HG03280 (cell line): Measurements from ENCODE around the gene TEX30.
"Not testable (repeated sequence)": the region's sequence is repeated elsewhere in the genome, so short reads cannot be mapped to it uniquely, and the experiment has no call there.

Experiments
- ATAC-seq: cut with Tn5 transposase; IDR thresholded peaks from one replicate; pipeline ENCODE4 v1.9.1; 2021; ENCODE audit warnings: mild to moderate bottlenecking, moderate library complexity; ENCODE audit not compliant: unreplicated experiment

Gene TEX30

DNA sequence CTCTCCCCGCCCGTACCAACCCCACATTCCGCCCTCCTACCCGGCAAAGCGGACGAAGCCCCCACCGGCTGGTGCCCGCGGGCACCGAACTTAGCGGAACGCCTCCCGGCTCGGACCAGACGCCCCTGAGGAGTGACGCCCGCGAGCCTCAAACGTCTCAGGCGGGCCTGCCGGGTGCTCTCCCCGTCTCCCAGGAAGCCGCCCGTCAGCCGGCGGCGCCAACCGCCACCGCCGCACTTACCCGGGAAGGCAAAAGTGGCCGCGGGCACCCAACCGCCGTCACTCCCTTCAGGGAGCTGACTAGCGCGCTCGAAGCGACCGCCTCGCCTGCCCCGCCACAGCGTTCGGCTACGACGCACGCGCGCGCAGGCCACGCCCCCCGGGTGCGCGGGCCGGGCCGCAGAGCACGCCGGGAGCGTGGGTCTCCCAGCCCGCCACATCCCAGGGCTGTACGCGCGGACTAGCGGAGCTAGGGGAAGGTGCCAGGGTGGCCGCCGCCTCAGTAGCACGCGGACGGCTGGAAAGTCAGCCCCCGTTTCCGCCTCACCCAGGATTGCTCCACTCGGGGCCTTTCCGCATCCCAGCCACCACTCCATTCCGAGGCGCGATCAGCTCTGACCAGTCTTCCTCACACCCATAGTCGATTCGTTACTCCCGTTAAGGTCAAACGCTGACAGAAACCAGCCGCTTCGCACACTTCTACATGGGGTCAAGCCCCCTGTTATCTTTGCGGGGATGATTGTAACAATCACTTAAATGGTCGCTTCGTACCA lies at the start of gene TEX30:
Gene TEX30 (minus strand): TSS at position 346 of the 773 bp plus-strand sequence. CDS start 3,760 bp downstream, outside the sequence.
- ATAC-seq = peak; percentile 95

DNA sequence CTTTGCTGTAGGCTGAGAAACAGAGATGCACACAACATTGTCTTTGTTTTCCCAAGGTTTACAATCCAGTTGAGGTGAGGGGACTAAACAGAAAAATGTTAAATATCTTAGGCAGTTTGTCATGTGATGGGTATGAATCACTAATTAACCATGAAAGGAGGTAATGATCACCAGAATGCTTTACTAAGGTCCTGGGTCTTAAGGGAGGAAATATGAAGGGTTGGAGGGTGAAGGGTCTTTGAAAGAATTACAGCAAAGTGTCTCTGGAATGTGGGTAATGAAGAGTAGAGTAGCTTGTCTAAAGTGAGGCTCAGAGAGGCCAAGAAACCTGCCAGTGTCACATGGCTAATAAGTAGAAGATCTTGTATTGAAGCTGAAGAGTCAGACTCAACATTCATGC lies 44.3 kb upstream of the TEX30 start:
- ATAC-seq = no peak

DNA sequence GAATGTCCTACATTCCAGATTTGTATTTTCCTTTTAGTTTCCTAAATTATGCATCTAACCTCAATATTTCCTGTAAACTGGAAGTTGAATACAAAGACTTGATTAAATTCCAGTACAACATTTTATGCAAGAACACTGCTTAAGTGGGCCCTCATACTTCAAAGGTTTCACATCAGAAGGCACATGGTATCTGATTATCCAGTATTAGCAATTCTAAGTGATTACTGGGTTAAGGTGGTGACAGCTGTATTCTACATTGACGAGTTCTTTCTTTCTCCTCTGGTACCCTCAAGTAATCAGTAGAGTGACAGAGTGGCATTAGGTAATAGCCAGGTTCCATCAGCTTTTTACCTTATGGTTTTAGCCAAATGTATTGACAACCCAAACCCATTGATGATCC lies 43.7 kb upstream of the TEX30 start:
- no peak for ATAC-seq

DNA sequence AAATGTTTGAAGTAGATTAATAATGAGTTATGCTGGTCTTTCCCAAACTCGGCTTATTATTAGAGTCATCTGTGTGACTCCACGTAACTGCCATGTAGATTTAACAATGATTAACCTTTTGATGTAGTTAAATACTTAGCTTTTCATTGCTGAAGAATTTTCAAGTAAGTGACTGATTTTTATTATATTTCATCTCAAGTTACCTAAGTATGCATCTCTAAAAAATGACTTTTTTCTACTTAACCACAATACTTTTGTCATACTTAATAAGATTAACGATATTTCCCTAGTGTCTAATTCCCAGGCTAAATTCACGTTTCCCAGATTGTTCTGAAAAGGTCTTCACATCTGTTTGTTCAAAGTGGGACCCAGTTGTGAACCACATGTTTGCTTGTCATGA lies 43.1 kb upstream of the TEX30 start:
- ATAC-seq = no peak

DNA sequence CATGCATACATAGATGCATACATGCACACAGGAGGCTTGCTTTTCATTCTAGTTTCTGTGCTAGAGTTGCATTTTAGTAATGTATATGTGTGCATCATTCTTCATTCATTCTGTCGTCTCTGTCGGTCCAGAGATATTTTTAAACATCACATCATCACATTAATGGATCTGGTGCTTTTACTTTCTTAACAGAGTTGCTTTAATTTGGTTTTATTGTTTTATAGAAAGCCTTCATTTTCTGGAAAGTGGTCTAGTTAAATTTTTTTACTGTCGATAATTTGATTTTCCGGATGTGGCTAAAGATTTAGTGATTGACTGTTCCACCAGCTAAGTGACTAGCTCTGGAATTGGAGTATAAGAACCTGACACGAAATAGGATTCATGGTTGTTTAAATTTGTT lies 42.2 kb upstream of the TEX30 start:
- ATAC-seq = no peak

DNA sequence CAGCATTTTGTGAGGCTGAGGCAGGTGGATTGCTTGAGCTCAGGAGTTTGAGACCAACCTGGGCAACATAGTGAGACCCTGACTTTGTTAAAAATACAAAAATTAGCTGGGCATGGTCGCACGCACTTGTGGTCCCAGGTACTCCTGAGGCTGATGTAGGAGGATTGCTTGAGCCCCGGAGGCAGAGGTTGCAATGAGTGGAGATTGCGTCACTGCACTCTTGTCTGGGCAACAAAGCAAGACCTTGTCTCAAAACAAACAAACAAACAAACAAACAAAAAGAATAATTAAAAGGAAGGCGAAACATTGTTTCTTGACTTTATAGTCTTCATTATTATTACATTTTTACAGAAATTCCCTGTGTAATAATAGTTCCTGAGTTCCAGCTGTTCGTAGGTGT lies 41.2 kb upstream of the TEX30 start:
- no peak for ATAC-seq

DNA sequence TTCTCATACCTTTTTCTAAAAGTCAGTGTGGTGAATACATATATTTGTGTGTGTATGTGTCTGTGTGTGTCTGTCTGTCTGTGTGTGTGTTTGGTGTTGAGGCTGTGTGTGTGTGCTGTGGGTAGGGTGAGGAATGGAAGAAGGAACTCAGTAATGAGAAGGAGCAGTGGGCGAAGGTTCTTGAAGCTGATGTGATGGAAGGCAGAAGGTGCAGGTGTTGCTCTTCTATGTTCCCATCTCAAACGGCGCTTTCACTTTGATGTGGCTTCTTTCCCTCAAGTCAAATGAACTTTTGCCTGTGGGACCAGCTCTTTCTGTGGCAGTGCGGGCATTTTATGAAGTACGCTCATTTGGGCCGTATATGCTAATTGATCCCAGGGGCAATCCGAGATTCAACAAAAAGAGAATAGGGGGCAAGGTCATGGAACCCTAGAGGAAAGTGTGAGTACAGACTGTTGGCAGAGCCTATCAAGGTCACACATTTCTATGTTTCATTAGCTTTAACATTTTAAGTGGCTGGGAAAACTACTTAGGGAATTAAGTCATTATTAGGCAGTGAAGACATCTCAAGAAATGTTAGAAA lies 40.5 kb upstream of the TEX30 start:
- peak; percentile 34 for ATAC-seq

DNA sequence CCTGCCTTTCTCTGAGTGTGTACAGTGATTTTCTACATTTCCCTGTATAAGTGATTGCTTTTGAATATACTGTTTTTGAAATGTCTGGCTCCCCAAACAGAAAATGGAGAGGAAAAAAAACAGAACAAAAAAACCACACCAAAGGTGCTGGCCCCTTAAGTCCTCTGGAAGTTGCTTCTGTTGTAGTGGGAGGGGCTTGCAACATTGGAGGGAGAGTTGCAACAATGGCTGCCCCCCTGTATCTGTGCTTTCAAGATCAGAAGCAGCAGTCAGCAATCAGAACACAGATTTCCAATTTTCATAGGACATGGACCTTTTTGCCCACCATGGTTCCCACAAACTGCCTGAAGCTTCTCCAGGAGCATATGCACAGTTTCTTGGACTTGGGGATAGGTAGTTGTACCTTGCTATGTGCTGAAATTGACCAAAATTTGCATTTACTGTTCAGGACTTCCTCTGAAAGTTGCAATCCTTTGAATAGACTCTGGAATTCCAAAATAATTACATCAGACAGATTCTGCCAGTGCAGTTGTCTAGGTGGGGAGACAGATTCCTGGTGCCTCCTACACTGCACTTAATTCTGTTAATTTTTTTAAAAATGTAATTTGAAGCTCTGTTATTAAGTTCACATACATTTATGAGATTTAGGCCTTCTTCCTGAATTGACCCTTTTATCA lies 39.2 kb upstream of the TEX30 start:
- no peak for ATAC-seq

DNA sequence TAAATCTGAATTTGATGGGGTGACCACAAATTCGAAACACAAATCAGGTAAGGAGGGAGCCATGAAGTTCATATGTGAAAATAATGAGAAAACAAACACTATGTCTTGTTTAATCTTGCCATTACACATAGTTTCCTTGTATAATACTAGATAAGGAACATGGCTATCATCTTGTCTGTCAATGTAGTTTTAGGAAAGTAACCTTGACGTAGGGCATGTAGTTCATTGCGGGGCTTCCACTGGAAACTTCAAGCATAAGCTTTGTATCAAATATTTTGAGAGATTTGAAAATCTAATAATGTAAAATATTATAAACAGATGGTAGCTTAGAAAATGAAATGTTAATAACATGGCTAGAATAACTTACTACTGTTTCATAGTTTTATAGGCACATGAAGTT lies 34.1 kb upstream of the TEX30 start:
- ATAC-seq = no peak

DNA sequence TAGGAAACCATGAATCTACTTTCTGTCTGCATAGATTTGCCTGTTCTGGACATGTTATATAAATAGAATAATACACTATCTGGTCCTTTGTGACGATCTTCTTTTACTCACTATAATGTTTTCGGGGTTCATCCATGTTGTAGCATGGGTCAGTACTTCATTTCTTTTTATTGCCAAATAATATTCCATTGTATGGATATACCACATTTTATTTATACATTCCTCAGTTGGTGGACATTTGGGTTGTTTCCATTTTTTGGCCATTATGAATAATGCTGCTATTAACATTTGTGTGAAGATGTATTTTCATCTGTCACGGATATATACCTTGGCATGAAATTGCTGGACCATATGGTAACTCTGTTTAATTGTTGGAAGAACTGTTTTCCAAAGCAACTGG lies 32.1 kb upstream of the TEX30 start:
- no peak for ATAC-seq

DNA sequence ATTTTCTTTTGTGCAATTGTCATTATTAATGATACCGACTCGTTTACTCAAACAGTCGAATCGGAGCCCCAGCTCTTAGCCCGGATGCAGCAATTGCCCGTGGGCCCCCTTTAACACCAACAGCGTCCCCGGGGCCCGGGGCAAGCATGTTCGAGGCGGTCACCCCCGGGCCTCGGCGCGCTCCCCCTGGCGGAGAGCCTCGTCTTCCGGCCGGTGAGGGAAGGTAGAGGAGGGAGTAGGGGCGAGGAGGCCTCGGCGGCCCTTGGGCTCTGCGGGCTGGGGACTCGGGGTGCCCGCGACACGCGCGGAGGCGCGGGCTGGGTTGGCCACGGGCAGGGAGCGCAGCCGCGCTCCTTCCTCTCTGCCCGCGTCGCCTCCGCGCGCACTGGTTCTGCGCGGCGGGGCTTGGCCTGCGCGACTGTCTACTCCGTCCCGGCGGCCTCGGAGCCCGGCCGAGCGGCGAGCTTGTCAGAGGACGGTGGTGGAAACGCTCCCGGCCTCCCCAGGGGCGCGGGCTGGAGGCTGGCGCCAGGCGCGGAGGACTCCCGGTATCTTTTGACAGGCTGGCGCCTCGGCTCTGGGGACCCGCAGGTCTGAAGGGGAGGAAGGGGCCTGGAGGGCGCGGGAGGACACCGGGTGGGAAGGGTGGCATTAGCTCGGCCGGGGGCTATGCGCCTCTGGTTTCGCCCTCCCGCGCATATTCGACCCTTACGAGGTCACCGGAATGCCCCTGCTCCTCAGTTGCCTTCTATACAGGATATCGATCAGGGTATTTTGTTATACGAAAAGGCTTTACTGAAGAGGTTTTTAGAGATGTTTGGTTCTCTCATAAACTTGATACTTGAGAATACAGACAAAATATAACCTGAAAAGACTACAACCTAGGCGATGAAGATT lies 26.8 kb upstream of the TEX30 start:
- ATAC-seq = peak; percentile 79

DNA sequence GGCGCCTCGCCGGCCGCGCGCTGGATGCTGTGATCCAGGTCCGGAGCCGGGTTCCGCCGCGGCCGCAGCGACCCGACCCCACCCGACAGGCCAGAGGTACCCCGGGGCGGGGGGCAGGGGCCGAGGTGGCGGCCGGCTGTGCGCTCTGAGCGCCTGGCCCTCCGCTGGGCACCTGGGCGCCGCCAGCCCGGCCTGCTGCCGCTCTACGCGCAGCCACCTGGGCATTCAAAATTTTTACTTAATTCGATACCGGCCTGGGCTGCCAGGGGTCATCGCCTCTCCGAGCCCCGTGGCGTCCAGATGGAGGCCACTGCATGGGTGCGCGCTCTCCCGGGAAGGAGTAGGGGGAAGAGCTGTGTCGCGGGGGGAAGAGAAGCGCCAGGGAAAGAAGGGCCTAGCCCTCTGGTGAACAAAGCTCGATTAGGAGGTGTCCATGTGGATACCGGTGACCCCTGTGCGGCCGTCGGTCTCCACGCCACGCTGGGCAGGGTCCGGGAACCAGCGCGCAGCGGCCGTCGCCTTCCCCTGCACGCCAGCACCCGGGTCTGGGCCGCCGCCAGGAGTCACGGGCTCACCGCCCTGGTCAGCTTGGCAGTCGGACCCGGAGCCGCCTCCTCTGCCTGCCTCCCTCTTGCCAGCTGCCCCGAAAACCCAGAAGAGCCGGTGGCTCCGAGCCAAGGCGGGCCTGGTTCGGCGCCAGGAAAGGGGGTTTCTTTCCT lies 26.0 kb upstream of the TEX30 start:
- peak; percentile 9 for ATAC-seq

DNA sequence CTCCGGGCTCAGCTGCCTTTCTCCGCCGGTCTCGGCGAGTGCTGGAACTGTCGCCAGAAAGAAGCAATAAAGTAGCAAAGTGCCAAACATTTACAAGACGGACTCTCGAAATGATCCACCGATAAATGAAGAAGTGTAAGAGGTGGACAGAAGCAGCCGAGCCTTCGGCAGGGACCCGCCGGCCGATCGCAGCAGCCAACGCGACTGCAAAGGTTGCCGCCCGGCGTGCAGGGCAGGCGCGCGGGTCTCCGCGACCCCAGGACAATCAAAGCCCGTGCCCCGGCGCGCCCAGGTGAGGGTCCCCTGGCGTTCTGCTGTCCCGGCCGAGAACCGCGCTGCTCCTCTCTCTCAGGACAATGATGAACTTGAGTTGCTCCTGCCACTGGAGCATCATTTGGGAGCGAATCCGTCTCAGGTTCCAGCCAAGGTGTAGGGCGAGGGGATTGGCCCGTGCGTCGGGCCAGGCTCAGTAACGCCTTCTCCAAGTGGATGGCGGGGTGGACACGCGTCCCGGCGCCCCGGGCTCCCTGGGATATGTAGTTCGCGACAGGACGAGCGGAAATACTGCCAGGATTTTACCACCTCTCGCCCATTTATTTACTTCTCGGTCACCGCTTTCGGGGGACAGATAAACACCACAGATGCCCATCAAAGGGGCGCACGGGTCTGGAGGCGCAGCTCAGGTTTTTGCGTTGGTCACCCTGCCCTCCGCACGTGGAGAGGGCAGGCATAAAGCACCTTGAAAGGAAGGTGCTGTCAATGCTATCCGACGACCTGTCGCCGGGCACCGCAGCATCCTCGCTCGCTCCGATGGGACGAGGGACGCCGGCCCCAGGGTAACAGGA lies 25.2 kb upstream of the TEX30 start, which contains the start of the genes BIVM and POGLUT2:
Gene BIVM (plus strand): TSS at position 539 of the 845 bp plus-strand sequence. CDS start 8,149 bp downstream, outside the sequence.
Gene POGLUT2 (minus strand): TSS at position 396 of the 845 bp plus-strand sequence. CDS start 306 bp downstream, at position 90.
- peak; percentile 80 for ATAC-seq

DNA sequence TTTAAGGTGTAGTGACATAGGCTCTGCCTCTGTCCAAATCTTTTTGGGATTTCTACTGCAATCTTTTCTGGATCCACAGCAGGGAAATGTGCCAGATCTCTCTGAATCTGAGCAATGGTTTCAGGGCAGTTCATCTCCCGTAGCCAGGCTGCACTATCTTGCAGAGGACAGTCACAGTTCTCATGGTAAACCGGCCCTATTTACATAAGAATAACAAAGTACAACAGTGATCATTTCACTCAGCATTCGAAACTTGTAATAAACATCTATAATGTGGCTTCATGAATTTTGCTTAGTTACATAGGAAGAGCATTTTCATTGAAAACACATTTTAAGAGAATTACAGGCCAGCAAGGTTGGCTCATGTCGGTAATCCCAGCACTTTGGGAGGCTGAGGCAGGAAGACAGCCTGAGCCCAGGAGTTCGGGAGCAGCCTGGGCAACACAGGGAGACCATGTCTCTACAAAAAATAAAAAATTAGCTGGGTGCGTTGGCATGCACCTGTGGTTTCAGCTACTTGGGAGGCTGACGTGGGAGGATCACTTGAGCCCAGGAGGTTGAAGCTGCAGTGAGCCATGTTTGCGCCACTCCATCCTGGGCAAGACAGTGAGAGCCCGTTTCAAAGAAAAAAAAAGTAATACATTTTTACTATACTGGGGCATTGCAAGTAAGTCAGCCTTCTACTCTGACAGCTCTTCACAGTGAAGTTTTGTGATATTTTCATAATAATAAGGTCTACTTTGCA lies 20.2 kb upstream of the TEX30 start:
- ATAC-seq = no peak

DNA sequence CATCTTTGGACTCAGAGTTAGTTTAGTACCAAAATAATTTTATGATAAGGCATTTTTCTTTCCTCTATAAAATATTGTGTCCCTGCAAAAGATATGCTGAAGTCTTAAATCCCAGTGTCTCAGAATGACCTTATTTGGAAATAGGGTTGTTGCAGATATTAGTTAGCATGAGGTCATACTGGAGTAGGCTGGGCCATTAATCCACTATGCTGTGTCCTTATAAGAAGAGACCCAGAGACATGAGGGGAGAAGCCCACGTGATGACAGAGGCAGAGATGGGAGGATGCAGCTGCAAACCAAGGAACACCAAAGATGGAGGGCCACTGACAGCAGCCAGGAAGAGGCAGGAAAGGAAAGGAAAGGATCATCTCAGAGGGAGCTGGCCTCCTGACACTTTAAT lies 18.8 kb upstream of the TEX30 start:
- no peak for ATAC-seq

DNA sequence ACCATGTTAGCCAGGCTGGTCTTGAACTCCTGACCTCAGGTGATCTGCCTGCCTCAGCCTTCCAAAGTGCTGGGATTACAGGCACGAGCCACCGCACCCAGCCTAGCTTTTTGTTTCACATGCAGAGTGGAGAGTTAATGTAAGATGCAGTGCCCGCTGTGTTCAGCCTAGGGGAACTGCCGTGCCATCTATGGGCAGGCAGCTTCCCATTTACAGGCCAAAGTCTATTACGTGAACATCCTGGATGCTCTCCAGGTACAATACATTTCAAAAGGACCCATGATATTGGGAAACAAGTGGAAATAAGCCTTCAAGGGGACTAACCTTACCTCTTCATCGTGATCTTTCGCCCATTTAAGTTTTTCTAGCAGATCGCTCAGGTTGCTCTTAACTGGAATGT lies 15.1 kb upstream of the TEX30 start:
- no peak for ATAC-seq

DNA sequence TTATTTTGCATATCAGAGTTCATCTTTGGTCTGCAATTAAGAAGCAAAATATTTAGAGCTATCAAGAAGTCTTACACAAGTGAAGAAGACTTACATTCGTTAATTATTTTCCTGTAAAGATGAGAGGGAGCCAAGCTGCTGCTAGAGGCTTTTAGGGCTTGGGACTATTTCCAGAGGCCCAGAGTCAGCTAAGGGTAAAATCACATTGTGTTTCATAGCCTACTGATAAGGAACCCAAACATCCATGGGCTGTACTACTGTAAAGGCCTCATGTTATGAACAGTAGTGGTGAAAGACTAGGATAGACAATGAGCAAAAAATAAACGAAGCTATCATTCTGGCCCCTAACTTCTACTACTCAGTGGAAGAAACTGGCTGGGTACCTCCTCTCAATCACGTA lies 10.9 kb upstream of the TEX30 start:
- ATAC-seq = no peak

DNA sequence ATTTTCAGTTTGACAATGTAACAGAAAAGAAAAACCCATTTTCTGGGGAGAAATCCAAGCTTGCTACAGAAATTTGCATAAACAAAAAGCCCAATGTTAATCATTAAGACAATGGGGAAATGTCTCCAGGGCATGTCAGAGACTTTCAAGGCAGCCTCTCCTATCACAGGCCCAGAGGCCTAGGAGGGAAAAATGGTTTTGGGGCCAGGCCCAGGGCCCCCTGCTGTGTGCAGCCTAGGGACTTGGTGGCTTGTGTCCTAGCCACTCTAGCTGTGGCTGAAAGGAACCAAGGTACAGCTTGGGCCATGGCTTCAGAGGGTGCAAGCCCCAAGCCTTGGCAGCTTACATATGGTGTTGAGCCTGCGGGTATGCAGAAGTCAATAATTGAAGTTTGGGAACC lies 8.0 kb upstream of the TEX30 start:
- no peak for ATAC-seq

DNA sequence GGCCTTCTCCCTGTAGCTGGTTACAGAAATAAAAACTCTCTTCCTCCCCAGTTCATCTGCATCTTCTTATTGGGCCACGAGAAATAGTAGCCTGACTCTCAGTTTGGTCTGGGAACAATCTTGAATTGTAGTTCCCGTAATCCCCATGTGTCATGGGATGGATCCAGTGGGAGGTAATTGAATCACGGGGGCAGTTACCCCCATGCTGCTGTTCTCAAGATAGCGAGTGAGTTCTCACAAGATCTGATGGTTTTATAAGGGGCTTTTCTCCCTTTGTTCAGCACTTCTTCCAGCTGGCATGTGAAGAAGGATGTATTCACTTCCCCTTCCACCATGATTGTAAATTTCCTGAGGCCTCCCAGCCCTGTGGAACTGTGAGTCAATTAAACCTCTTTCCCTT lies 7.1 kb upstream of the TEX30 start:
- not testable (repeated sequence) for ATAC-seq
